ENCODE data around the gene PRSS1.

DNA sequence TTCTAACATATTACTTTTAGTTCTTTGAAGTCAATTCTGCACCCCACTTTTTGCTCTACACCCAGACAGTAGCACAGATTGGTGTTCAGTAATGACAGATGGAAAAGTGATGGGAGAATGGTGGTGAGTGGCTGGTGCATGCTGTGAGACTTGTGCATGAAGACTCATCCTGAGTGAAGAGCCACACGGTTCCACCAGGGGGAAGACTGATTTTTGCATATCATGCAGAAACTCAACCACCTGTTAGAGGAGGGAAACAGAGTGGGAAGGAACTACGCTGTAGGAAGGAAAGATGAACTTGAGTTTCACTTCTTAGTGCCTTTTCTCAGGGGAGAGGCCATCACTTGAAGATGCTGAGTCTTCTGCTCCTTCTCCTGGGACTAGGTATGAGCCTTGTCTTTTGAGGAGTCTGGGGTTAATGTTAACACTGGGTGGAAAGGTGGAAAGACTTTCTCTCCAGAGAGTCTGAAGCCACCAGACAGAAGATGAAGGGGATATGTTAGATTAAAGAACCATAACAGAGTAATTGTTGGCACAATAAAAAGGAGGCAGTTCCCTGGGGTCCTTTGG, 9.3 kb upstream of the PRSS1 start:
- TF ChIP-seq, protein P1, sequence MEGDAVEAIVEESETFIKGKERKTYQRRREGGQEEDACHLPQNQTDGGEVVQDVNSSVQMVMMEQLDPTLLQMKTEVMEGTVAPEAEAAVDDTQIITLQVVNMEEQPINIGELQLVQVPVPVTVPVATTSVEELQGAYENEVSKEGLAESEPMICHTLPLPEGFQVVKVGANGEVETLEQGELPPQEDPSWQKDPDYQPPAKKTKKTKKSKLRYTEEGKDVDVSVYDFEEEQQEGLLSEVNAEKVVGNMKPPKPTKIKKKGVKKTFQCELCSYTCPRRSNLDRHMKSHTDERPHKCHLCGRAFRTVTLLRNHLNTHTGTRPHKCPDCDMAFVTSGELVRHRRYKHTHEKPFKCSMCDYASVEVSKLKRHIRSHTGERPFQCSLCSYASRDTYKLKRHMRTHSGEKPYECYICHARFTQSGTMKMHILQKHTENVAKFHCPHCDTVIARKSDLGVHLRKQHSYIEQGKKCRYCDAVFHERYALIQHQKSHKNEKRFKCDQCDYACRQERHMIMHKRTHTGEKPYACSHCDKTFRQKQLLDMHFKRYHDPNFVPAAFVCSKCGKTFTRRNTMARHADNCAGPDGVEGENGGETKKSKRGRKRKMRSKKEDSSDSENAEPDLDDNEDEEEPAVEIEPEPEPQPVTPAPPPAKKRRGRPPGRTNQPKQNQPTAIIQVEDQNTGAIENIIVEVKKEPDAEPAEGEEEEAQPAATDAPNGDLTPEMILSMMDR (IDR thresholded peaks at IDR 0.05), result peak in 1 of 6 experiments; percentile 5
- TF ChIP-seq POLR2A (IDR thresholded peaks at IDR 0.05), result no peak

All from esophagus squamous epithelium (tissue), 4 donors.